Thoracic aorta (tissue), 2 donors: Measurements from ENCODE around the gene RNU6-9. TPM values are rescaled to one million over a fixed set of nuclear protein-coding genes. Genes with fewer than 3 reads are reported as not detected.

ENCODE experiments used
- ATAC-seq: fragments of 150-250 bp; one replicate; pipeline ENCODE4 v1.8.0; 2017; ENCODE audit warnings: low read depth; ENCODE audit not compliant: insufficient number of reproducible peaks, low FRiP score
- DNase-seq: peaks from one replicate; pipeline ENCODE4 v3.0.0-alpha.2; 2020; ENCODE audit warnings: low spot score
- H3K27ac ChIP-seq, 2 donors: fragments of 200-600 bp; sonication (generic); 1 replicate in 1 of 2; 2 replicates in 1 of 2; pipeline ENCODE4 v1.5.1; 2016; ENCODE audit warnings: mild to moderate bottlenecking in 2 of 2, moderate library complexity in 2 of 2
- H3K27me3 ChIP-seq: fragments of 200-600 bp; sonication (generic); replicated peaks from 2 replicates; pipeline ENCODE4 v1.6.0; 2016; ENCODE audit warnings: mild to moderate bottlenecking; ENCODE audit not compliant: insufficient read depth
- H3K36me3 ChIP-seq: fragments of 200-600 bp; sonication (generic); one replicate; pipeline ENCODE4 v1.5.1; 2016
- H3K4me1 ChIP-seq, 2 donors: fragments of 200-600 bp; sonication (generic); 1 replicate in 1 of 2; 2 replicates in 1 of 2; pipeline versions ENCODE4 v1.5.1 to v1.6.0; 2016; ENCODE audit warnings: low read depth in 2 of 2, mild to moderate bottlenecking in 1 of 2; ENCODE audit not compliant: control insufficient read depth in 1 of 2
- H3K4me3 ChIP-seq: fragments of 200-600 bp; sonication (generic); 2 replicates; pipeline ENCODE4 v1.5.1; 2016; ENCODE audit warnings: mild to moderate bottlenecking
- H3K9me3 ChIP-seq: fragments of 200-600 bp; sonication (generic); 2 replicates; pipeline ENCODE4 v1.5.1; 2016
- CTCF ChIP-seq: fragments of 200-600 bp; sonication (generic); IDR thresholded peaks from one replicate; pipeline ENCODE4 v1.5.1; 2019; ENCODE audit warnings: antibody characterized with exemption
- total RNA-seq, 2 donors: library from RNA; depleted of rRNA; stranded (reverse); fragments of >200 nt; gene quantifications; one replicate each; pipeline versions ENCODE4 v1.1.0 to v1.2.3, GENCODE V29; 2016

RNU6-9 gene
- total RNA-seq, 2 donors from 2014 or later: not detected

DNA sequence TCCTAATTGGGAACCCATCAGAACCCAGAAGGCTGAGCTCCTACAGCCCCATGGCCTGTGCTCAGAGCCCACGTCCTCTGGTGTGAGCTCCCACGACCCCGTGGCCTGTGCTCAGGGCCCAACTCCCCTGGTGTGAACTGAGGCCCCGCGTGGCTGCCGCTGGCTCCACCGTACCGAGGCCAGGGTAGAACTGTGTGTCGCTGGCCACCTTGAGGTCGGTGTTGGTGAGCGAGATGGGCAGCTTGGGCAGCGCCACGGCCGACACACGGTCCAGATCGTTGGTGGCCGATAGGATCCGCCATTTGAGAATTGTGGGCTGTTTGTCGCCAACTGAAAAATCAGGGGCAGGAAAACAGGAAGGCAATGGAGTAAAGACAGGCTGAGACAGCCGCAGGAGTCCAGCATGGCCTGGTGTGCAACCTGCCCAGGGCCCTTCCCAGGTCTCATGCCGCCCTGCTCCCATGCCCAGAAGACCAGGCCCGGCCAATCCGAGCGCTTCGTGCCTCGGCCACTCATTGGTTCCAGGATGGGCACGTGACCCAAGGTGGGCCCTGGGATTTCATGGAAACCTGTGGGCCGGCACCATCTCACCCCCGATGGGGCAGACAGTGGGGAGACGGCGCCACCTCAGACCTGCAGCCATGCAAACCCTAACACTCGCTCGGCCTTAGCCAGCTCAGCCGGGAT, 11.8 kb upstream of the RNU6-9 start:
- Histone ChIP-seq H3K27ac (no peak overlapping the region), H3K27me3 (no peaks in the 10 kb centered on the region), H3K4me3 (no peak overlapping the region), H3K9me3 (no peaks in the 10 kb centered on the region), H3K4me1 (no peaks in the 10 kb centered on the region), H3K36me3 (peaks cover 66% of the 10 kb centered on the region)
- TF ChIP-seq CTCF: no peak
- no peak for DNase-seq
- ATAC-seq: no peak

DNA sequence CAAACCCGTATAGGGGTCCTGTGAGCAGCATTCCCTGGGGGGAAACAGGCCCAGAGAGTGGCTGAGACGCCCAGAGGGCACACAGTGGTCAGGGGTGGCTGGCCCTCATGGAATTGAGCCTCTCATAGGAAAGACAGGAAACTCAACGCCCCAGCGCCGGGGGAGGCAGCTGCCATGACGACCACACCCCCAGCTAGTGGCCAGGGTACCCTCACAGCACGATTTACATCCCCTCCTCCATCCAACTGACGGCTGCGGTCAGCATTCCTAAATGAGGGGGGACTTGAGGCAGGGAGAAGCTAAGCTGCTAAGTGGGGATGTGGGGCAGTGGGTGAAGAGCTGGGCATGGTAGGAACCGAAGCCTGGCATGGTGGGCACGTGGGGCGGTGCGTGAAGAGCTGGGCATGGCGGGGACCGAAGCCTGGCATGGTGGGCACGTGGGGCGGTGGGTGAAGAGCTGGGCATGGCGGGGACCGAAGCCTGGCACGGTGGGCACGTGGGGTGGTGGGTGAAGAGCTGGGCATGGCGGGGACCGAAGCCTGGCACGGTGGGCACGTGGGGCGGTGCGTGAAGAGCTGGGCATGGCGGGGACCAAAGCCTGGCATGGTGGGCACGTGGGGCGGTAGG, 10.3 kb upstream of the RNU6-9 start:
- no peak for DNase-seq
- Histone ChIP-seq H3K9me3 (no peaks in the 10 kb centered on the region), H3K27ac (no peak overlapping the region), H3K4me3 (no peak overlapping the region), H3K36me3 (peaks cover 66% of the 10 kb centered on the region), H3K4me1 (no peaks in the 10 kb centered on the region), H3K27me3 (no peaks in the 10 kb centered on the region)
- ATAC-seq: no peak
- no peak for TF ChIP-seq CTCF

DNA sequence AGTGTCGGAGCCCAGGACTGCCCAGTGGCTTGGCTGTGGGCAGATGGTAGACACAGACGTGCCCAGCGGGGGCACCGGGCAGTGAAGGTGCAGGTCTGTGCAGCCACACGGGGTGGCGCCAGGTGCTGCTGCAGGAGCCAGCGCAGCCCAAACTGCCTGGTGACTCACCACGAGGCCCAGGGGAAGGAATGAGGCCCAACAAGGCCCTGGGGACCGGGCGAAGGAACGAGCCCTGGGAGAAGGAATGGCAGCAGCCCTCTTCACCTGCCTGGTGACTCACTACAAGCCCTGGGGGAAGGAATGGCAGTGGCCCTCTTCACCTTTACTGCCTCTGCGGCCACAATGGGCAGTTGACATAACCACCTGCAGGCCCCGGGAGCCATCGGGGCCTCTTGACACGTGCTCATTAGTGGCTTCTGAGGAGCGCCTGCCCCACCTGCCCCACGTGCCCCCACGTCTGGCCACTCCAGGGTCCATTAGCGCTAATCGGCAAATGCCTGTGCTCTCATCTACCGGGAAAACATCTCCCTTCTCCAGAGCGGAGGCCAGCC, 9.5 kb upstream of the RNU6-9 start:
- no peaks in the 10 kb centered on the region for H3K9me3 ChIP-seq
- no peak overlapping the region for H3K4me3 ChIP-seq
- H3K27ac ChIP-seq: no peak overlapping the region
- TF ChIP-seq CTCF: no peak
- H3K27me3 ChIP-seq: no peaks in the 10 kb centered on the region
- peak; percentile 19 for ATAC-seq
- peaks cover 66% of the 10 kb centered on the region for H3K36me3 ChIP-seq
- no peak for DNase-seq
- H3K4me1 ChIP-seq: no peaks in the 10 kb centered on the region

DNA sequence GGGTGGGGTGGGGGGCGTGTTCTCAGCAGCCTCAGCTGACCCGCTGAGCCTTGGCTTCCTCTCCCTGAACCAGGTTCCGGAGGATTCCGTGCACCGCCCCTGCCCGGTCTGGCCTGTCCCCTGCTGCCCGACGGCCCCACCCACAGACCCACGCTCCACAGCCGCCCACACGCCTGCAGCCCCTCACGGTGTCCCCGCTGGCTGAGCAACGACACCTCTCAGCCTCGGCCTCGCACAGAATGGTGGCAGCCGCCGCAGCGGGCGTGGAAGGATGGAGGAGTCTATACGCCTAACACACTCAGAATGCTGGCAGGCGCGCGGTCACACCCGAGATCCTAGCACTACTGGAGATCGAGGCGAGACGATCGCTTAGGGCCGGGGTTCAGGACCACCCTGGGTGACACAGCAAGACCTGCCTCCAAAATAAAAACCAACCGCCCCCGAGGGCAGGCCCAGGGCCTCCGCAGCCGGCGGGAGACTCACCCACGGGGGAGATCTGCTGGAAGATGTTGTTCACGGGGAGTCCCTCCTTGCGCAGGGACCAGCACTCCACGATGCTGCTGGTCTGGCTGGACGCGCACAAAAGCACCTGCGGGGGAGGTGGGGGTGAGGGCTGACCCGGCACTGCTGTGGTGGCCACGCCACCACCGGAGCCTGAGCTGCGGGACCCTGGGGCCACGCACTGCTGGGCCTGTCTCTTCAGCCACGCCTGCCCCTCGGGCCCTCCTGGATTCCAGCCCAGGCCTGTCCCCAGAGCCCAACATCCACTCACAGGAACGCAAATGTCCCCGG, 8.7 kb upstream of the RNU6-9 start:
- no peak for TF ChIP-seq CTCF
- Histone ChIP-seq H3K9me3 (no peaks in the 10 kb centered on the region), H3K27me3 (no peaks in the 10 kb centered on the region), H3K36me3 (peaks cover 69% of the 10 kb centered on the region), H3K4me3 (no peak overlapping the region), H3K4me1 (no peaks in the 10 kb centered on the region), H3K27ac (no peak overlapping the region)
- ATAC-seq (no peak), DNase-seq (no peak)
